HG03469 (cell line): ENCODE measurements around the gene SEC16A.

Experiments
- ATAC-seq: cut with Tn5 transposase; IDR thresholded peaks from one replicate; pipeline ENCODE4 v1.9.1; 2021; ENCODE audit warnings: mild to moderate bottlenecking, moderate library complexity, moderate number of reproducible peaks; ENCODE audit not compliant: unreplicated experiment

The SEC16A gene

GRCh38 chr9:136504512-136505348 lies 21.9 kb upstream of the SEC16A start:
- no peak for ATAC-seq

GRCh38 chr9:136502940-136503550 lies 20.2 kb upstream of the SEC16A start:
- ATAC-seq: no peak

GRCh38 chr9:136502196-136502595 lies 19.4 kb upstream of the SEC16A start:
- ATAC-seq: no peak

GRCh38 chr9:136501686-136502085 lies 18.8 kb upstream of the SEC16A start:
- ATAC-seq: no peak

GRCh38 chr9:136499935-136500910 lies 17.4 kb upstream of the SEC16A start:
- ATAC-seq: no peak

- ATAC-seq: no peak
These were observed 16.5 kb upstream of the SEC16A start for GRCh38 chr9:136499071-136499934.

GRCh38 chr9:136497916-136498695 lies 15.3 kb upstream of the SEC16A start:
- no peak for ATAC-seq

GRCh38 chr9:136496801-136497620 lies 14.2 kb upstream of the SEC16A start:
- no peak for ATAC-seq

- ATAC-seq: no peak
These were observed 13.3 kb upstream of the SEC16A start for GRCh38 chr9:136496181-136496580.

GRCh38 chr9:136495238-136495800 lies 12.5 kb upstream of the SEC16A start:
- no peak for ATAC-seq

- no peak for ATAC-seq
These were observed 11.8 kb upstream of the SEC16A start for GRCh38 chr9:136494531-136495215.

GRCh38 chr9:136494012-136494411 lies 11.2 kb upstream of the SEC16A start:
- no peak for ATAC-seq

GRCh38 chr9:136493567-136493971 lies 10.7 kb upstream of the SEC16A start:
- no peak for ATAC-seq

- no peak for ATAC-seq
These were observed 10.2 kb upstream of the SEC16A start for GRCh38 chr9:136492978-136493522.

GRCh38 chr9:136489731-136490130 lies 6.9 kb upstream of the SEC16A start:
- ATAC-seq: no peak

- ATAC-seq: no peak
These were observed 5.7 kb upstream of the SEC16A start for GRCh38 chr9:136488247-136489214.
